GM21529 (cell line): ENCODE measurements around the gene PTPRK.
"Not testable (repeated sequence)": the region's sequence is repeated elsewhere in the genome, so short reads cannot be mapped to it uniquely, and the experiment has no call there.

Source experiments
- ATAC-seq: cut with Tn5 transposase; IDR thresholded peaks from one replicate; pipeline ENCODE4 v1.9.1; 2021; ENCODE audit not compliant: unreplicated experiment

PTPRK gene

DNA sequence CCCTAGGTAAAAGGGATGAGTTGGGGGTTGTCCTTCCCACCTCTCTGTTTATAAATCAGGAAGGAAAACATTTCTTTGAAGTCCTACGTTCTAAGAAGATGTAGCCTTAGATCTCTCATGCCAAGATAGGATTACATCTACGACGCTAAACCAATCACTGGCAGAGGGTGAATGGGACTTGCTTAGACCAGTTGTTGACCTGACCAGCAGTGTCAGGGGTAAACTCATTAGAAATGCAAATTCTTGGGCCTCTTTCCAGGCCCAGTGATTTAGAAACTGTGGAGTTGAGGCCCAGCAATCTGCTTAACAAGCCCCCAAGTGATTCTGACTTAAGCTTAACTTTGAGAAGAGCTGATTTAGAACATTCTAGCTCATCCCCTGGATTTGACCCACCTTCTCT, 472.4 kb downstream of the PTPRK start:
- no peak for ATAC-seq

DNA sequence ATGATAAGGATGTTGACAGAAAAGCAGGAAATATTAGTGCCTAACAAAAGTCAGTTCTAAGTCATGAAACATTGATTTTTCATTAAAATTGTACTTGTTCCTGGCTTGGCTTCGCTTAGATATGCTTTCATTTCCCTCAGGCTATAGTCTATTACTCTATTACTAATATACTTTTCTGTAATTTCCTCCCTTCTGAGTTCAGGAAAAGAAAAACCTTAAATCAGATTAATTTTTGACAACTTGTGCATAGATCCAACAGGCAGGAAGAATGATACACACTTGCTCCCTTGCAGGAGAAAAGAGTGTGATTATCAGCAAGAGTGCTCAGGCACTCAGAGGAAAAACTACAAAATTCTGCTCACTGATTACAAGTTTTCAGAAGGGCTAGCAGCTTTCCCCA, 474.4 kb downstream of the PTPRK start:
- no peak for ATAC-seq

DNA sequence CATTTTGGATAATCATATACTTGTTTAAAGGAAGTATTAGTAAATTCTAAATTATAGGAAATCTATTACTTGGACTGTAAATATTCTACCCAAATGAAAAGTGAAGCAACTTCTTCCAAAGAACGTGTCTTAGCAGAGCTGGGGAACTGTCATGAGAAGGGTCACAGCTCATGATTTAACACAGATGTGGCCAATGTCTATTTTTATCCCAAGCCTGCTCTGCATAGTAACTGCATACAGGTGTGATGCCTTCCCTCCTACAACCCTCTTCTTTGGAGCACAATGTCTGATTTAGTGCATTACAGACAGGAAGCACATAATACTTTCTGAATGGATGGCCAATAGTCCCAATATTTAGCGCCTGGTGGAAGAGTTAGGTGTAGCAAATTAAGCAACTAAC, 480.9 kb downstream of the PTPRK start:
- no peak for ATAC-seq

GRCh38 chr6:128036808-128037570, 483.4 kb downstream of the PTPRK start:
- no peak for ATAC-seq

DNA sequence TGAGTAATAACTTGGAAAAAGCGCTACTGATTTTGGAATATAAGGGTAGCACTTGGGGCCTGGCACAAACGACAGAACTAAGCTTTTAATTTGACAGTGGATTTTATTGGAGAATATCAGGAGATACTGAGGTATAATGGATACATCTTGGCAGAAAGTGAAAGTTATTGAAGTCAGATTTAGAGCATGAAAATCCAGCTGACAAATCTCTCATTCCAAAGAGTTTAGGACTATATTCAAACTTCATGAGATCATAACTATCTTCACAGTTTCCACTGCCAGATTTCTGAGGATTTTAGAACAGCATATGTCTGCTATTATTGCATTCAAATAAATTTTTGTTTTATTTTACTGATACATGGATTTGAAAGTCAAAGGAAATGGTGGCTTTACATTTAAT, 487.2 kb downstream of the PTPRK start:
- no peak for ATAC-seq

GRCh38 chr6:128032042-128032441, 488.4 kb downstream of the PTPRK start:
- ATAC-seq = no peak

DNA sequence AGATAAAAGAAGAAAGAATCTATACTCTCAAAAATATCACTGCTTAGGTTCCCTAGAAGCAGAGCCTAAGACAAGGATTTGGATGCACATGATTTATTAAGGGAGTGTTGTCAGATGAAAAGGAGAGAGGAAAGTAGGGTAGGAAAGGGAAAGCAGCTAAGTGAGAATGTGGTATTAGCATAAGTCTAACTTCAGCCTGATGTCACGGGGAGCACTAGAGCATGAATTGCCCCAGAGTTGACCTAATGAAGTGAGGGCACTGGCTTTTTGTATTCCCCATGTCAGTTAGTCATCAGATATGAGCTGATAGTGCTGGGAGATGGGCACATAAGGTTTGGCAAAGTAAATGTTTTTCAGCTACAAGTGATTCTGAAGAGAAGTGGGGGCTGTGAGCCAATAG, 490.6 kb downstream of the PTPRK start:
- no peak for ATAC-seq

DNA sequence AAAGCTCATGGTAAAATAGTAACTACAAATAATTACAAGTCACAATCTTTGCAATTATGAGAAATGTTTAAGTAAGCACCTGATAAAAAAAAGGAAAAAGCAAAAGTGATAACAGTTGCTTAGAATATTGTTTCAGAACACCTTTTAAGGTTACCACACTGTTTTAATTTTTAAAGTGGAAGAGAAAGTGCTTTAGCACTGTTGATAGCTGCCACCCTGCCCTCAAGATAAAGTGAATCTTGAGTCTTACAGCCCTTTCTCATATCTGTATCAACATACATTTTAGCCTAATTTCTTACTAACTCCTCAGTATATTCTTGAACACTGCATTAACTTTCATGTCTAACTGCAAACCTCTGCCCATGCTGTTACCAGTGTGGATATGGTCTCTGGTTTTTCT, 492.2 kb downstream of the PTPRK start:
- ATAC-seq = no peak

DNA sequence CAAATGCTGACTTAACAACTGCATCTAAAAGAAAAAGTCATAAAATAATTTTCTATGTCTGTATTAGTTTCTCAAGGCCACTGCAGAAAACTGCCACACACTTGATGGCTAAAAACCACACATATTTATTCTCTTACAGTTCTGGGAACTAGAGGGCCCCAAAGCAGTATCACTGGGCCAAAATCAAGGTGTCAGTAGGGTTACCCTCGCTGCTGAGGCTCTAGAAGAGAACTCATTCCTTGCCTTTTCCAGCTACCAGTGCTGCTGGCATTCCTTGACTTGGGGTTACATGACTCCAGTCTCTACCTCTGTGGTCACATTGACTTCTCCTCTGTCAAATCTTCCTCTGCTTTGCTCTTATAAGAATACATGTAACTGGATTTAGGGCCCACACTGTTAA, 494.9 kb downstream of the PTPRK start:
- no peak for ATAC-seq

DNA sequence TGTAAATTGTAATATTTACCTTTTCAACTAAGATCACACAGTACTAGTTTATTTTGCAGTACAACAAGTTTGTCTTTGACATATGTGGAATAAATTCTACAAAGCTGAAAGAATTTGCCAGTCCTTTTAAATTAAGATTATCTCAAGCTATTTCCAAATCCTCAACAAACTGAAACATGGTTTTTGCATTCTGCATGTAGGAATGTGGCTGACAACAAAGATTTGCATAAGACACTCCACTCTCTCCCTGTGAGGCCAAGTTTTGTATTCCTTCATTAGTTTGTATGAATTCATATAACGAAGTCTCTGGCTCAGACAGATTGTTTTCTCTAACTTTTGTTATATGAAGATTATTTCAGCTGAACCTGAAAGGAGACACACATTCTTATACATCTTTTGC, 495.4 kb downstream of the PTPRK start:
- ATAC-seq = no peak

DNA sequence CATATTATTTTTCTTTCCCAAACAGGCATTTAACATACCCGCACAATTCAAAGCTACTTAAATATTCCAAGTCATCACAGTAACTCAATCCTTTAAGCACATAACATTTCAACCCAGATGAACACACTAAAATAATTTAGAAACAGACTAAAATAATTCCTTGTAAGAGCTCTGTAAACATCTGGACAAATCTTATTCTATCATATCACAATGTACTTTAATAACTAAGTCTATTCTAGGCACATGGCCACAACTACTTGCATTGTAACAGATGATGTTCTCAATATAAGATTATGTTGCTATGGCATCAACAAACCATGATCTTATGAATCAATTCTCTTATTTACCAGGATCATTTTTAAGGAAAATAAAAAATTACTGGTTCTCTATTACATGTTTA, 496.4 kb downstream of the PTPRK start:
- ATAC-seq = no peak

DNA sequence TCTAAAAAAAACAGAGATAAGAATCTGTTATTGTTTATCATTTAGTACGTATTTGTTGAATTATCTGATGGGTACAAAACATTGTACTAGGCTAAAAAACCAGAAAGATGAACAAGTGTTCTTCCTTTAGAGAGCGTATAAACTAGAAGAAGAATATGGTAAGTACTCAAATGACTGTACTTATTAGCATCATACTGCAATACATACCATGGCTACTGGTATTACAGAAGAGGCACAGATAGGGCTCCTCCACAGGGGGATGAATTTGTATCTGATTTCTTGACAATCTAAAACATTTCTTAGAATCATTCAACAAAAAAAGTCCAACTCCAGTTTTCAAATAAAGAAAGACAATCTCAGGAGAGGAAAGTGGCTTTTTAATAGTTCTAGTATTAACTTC, 501.6 kb downstream of the PTPRK start:
- ATAC-seq = no peak

DNA sequence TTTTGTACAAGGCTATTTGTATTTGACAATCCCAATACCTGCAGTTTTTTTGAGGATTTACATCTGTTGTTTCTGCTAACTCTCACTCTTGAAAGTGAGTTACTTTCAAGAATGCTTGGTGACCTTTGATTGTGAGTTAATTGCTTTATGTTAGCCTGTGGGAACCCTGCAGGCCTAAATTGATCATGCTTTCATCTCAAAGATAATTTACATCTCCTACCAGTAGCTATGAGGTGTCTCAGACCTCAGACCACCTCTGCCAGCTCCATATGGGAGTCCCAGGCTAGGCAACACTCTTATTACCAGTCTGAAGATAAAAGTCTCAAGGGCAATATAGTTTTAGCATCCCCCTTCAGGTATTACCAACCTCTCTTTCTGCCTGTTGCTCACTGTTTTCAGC, 503.1 kb downstream of the PTPRK start:
- ATAC-seq = no peak

- ATAC-seq = no peak
Measured at GRCh38 chr6:128007658-128008057, 512.7 kb downstream of the PTPRK start.

DNA sequence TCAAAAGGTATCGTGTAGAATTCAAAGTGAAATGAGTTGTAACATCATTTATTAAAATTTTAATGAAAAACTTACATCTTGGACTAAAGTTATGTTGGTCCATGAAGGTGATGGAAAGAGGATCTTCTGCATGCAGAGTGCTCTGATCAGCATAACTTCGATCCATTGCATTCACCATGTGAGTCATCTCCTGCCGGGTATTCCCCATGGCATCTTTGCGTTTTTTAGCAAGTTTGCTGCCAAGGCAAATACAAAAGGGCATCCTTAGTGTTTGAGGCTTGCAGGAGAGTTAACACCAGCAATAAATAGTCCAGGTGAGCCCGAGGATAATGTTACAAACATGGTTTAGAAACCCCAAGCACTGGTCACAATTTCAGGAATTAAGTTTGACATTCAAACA, 515.4 kb downstream of the PTPRK start:
- ATAC-seq = no peak

GRCh38 chr6:128000363-128000762, 520.0 kb downstream of the PTPRK start:
- no peak for ATAC-seq

GRCh38 chr6:127998985-127999384, 521.4 kb downstream of the PTPRK start:
- ATAC-seq = no peak

- ATAC-seq = no peak
Measured at GRCh38 chr6:127997496-127998164, 522.8 kb downstream of the PTPRK start.

DNA sequence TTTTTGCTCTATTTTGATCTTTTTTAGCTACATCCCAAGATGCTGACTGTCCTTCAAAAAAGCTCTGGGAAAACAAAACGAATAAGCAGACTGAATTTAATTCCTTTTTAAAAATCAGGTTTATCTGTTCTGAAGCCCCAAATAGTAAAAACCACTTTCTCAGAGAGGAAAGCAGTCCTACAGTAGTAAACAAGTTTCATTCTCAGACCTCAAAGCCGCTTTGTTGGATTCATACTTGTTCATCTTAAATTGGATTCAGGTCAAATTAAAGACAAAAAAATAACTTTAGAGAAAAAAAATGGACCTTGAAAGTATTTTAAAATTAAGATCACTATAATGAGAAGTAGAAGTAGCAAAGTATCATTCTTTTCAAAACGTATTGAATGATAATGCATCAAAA, 523.5 kb downstream of the PTPRK start:
- no peak for ATAC-seq

DNA sequence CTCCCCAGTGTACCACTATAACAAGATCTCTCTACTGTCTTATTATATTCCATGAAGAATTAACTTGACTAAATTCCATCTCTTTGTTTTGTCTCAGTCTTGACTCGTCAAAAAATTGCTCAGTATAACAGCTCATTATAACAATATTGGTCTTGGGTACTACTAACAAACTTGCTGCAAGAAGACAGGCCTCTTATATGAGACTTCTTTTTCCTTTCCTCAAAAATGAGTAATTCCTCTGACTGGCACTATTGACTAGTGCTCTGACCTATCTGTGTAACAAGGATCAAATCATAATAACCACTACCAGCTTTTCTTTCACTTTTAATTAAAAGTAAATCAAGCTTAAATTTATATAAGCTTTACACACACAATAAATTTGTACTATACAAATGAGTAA, 528.3 kb downstream of the PTPRK start:
- ATAC-seq = no peak

- no peak for ATAC-seq
Measured at GRCh38 chr6:127990074-127990473, 530.3 kb downstream of the PTPRK start.

GRCh38 chr6:127980996-127981395, 539.4 kb downstream of the PTPRK start:
- ATAC-seq = no peak

- not testable (repeated sequence) for ATAC-seq
Measured at GRCh38 chr6:127978185-127978584, 542.2 kb downstream of the PTPRK start.
